Iris pigment epithelial cell (primary cell): ENCODE measurements around the gene SHOX.
"Not testable (repeated sequence)": the region's sequence is repeated elsewhere in the genome, so short reads cannot be mapped to it uniquely, and the experiment has no call there.

ENCODE experiments used
- DNase-seq: peaks from one replicate; pipeline ENCODE4 v3.0.0-alpha.2; 2011; ENCODE audit warnings: low read depth

SHOX gene

GRCh38 chrX:637660-638481, 7.3 kb downstream of the SHOX start:
- DNase-seq: no peak

GRCh38 chrX:638482-639131, 8.0 kb downstream of the SHOX start:
- no peak for DNase-seq

- no peak for DNase-seq
Measured at GRCh38 chrX:639151-639550, 8.6 kb downstream of the SHOX start.

GRCh38 chrX:640641-641040, 10.1 kb downstream of the SHOX start:
- DNase-seq: no peak

- no peak for DNase-seq
Measured at GRCh38 chrX:641671-642435, 11.3 kb downstream of the SHOX start.

- no peak for DNase-seq
Measured at GRCh38 chrX:642436-643240, 12.0 kb downstream of the SHOX start.

GRCh38 chrX:643241-643595, 12.6 kb downstream of the SHOX start:
- DNase-seq: no peak

GRCh38 chrX:643911-644303, 13.3 kb downstream of the SHOX start:
- no peak for DNase-seq

- DNase-seq: no peak
Measured at GRCh38 chrX:644304-645281, 14.0 kb downstream of the SHOX start.

- no peak for DNase-seq
Measured at GRCh38 chrX:646228-646495, 15.6 kb downstream of the SHOX start.

- no peak for DNase-seq
Measured at GRCh38 chrX:646796-647195, 16.2 kb downstream of the SHOX start.

- DNase-seq: no peak
Measured at GRCh38 chrX:649166-649565, 18.6 kb downstream of the SHOX start.

- no peak for DNase-seq
Measured at GRCh38 chrX:650324-650723, 19.7 kb downstream of the SHOX start.

GRCh38 chrX:650811-651210, 20.2 kb downstream of the SHOX start:
- no peak for DNase-seq

GRCh38 chrX:651922-652321, 21.3 kb downstream of the SHOX start:
- not testable (repeated sequence) for DNase-seq

GRCh38 chrX:652341-652741, 21.8 kb downstream of the SHOX start:
- DNase-seq: no peak

- DNase-seq: no peak
Measured at GRCh38 chrX:653306-653705, 22.7 kb downstream of the SHOX start.

- no peak for DNase-seq
Measured at GRCh38 chrX:661154-661553, 30.6 kb downstream of the SHOX start.

- DNase-seq: no peak
Measured at GRCh38 chrX:662126-662525, 31.5 kb downstream of the SHOX start.

- no peak for DNase-seq
Measured at GRCh38 chrX:663841-664240, 33.2 kb downstream of the SHOX start.
